ENCODE results near the gene PIBF1.
"Not testable (repeated sequence)": the region's sequence is repeated elsewhere in the genome, so short reads cannot be mapped to it uniquely, and the experiment has no call there.

The PIBF1 gene

DNA sequence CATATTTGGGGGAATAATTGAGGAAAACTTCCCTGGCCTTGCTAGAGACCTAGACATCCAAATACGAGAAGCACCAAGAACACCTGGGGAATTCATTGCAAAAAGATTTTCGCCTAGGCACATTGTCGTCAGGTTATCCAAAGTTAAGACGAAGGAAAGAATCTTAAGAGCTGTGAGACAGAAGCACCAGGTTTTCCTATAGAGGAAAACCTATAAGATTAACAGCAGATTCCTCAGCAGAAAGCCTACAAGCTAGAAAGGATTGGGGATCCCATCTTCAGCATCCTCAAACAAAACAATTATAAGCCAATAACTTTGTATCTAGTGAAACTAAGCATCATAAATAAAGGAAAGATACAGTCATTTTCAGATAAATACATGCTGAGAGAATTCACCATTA is 114.9 kb downstream of the PIBF1 start:
- in situ Hi-C loops (cut with HindIII; ENCODE audit: low sequenced_read_pairs) = no loop called here

GRCh38 chr13:72901546-72901945 is 119.6 kb downstream of the PIBF1 start:
- in situ Hi-C loops (cut with HindIII; ENCODE audit: low sequenced_read_pairs) = not testable (repeated sequence)

- in situ Hi-C loops (cut with HindIII; ENCODE audit: low sequenced_read_pairs) = no loop called here
Measured at GRCh38 chr13:72908416-72908815, 126.5 kb downstream of the PIBF1 start.

- in situ Hi-C loops (cut with HindIII; ENCODE audit: low sequenced_read_pairs) = no loop called here
Measured at GRCh38 chr13:72911981-72912380, 130.0 kb downstream of the PIBF1 start.

- in situ Hi-C loops (cut with HindIII; ENCODE audit: low sequenced_read_pairs) = no loop called here
Measured at GRCh38 chr13:72920097-72920496, 138.2 kb downstream of the PIBF1 start.

DNA sequence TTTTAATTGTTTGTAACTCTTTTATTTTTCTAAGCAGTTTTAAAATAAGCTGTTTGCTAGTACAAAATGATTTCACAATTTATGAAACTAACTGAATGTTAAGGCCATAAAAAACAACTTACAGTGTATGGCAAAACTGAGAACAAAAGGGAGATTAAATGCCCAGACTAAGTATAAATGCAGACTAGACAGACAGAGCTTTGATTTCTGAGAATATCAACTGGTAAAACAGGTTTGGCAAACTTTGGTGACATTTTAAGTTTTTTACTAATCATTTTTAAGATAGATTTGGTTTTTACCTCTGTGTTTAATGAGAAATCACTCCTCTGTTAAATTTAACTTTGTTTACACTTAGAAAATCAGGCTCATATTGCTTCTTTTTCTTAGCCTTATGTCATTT is 149.4 kb downstream of the PIBF1 start:
- in situ Hi-C loops (cut with HindIII; ENCODE audit: low sequenced_read_pairs) = no loop called here

- in situ Hi-C loops (cut with HindIII; ENCODE audit: low sequenced_read_pairs) = no loop called here
Measured at GRCh38 chr13:72932250-72932649, 150.3 kb downstream of the PIBF1 start.

DNA sequence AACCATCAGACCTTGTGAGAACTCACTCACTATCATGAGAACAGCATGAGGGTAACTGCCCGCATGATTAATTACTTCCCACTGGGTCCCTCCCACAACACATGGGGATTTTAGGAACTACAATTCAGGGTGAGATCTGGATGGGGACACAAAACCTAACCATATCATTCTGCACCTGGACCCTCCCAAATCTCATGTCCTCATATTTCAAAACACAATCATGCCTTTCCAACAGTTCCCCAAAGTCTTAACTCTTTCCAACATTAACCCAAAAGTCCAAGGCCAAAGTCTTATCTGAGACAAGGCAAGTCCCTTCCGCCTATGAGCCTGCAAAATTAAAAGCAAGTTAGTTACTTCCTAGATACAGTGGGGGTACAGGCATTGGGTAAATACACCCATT is 164.3 kb downstream of the PIBF1 start:
- in situ Hi-C loops (cut with HindIII; ENCODE audit: low sequenced_read_pairs) = not testable (repeated sequence)

DNA sequence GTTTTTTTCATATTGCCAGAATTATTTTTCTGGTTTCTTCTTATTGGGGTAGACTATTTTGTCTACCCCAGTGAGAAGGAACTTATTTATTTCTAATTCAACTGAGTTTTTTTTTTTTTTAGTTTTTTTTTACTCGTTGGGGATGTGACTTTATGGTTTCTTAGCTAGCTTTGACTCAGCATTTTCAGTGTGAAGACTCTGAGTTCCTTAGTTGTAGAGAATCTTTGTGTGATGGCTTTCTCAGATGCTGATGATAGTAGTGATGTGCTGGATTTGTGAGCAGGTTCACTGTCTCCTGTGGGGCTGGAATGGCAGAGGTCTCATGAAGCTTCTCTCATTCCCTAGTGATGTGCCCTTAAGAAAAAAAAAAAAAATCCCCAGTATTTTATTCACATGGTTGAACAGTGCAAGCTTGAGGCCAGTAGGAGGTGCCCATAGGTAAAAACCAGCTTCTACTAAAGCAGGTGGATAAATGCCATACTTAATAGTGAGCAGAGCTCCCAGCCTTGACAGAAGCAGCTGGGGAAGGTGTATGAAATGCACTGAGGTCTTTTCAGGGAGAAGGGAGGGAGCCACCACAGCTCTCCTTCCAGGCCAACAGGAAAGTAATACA is 170.7 kb downstream of the PIBF1 start:
- in situ Hi-C loops (cut with HindIII; ENCODE audit: low sequenced_read_pairs) = no loop called here

DNA sequence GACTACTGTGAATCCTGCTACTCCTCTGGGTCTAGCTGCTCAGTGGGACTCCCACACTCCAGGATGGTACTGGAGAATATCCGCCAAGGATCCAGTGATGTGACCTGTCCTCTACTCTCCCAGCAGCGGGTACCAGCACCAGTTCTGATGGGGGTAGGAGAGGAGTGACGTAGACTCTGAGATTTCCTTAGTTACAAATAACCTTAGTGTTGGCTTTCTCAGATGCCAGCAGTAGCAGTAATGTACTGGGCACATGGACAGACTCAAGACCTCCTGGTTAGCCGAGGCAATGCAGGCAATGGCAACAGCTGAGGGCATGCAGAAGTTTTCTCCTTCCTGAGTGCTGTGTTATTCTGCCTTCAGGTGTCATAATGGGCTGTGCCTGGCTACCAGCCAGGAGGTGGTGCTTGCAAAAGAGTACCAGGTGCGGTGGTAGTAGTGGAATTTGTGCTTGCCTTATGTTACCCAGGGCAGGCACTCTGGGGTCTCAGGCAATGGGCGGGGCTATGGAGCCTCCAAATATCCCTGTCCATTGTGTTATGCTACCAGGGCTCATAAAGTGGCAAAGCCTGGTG is 171.5 kb downstream of the PIBF1 start:
- in situ Hi-C loops (cut with HindIII; ENCODE audit: low sequenced_read_pairs) = no loop called here

GRCh38 chr13:72959643-72960042 is 177.7 kb downstream of the PIBF1 start:
- in situ Hi-C loops (cut with HindIII; ENCODE audit: low sequenced_read_pairs) = no loop called here

- in situ Hi-C loops (cut with HindIII; ENCODE audit: low sequenced_read_pairs) = no loop called here
Measured at GRCh38 chr13:72960114-72960513, 178.2 kb downstream of the PIBF1 start.

- in situ Hi-C loops (cut with HindIII; ENCODE audit: low sequenced_read_pairs) = no loop called here
Measured at GRCh38 chr13:72960541-72960940, 178.6 kb downstream of the PIBF1 start.

GRCh38 chr13:72963762-72964161 is 181.8 kb downstream of the PIBF1 start:
- in situ Hi-C loops (cut with HindIII; ENCODE audit: low sequenced_read_pairs) = no loop called here

DNA sequence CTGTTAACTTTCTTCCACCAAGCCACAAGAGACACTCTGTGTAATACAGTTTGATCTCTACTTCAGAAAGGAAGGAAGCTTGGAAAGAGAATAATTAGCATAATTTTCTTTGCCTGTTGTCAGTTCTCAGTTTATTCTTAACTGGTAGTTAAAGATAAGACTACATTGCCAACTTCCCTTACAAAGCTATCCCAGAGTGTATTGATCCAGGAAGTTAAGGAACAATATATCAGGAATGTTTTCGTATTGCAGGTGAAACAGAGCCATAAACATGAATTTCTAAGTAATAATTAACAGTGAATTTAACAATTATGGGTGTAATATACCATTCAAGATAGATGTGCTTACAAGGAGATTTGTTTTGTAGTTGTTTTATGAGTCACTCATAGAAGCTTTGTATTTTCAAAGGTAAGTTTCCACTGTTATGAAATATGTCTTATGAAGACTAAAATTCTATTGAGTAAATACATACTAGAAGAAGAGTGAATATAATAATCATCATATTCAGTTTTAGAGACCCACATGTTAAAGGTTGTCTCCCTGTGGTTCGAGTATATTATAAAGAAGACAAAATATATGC is 188.5 kb downstream of the PIBF1 start:
- in situ Hi-C loops (cut with HindIII; ENCODE audit: low sequenced_read_pairs) = no loop called here

DNA sequence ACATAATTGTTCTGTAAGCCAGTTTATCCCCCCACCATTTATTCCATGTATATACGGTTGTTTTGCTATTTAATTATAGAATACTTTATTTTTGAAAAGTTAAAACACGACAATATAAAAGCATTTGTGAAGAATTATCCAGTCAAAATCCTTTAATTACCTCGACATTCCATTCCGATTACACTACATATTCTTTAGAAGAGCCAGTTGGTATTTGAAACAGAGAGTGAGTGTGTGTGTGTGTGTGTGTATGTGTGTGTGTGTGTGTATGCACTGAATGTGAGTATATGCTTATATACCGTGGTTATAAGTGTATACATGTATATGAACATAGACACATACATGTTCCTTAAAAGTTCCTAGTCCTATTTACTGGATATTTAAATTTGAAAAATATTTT is 189.0 kb downstream of the PIBF1 start:
- in situ Hi-C loops (cut with HindIII; ENCODE audit: low sequenced_read_pairs) = no loop called here

DNA sequence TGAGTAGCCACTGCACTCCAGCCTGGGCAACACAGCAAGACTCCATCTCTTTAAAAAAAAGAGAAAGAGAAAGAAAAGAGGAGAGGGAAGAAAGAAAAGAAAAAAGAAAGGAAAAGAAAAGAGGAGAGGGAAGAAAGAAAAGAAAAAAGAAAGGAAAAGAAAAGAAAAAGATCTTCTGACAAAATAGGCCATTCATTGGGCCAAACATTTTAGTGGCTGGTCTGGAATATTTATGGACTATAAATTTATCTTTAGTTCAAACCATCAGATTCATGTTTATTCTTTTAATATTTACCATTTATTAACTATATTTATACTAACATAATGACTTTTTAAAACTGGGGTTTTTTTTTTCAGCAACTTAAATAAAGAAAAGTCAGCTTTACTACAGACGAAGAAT is 191.3 kb downstream of the PIBF1 start:
- in situ Hi-C loops (cut with HindIII; ENCODE audit: low sequenced_read_pairs) = no loop called here

- in situ Hi-C loops (cut with HindIII; ENCODE audit: low sequenced_read_pairs) = no loop called here
Measured at GRCh38 chr13:72983085-72983768, 201.3 kb downstream of the PIBF1 start.

GRCh38 chr13:72985610-72986009 is 203.7 kb downstream of the PIBF1 start:
- in situ Hi-C loops (cut with HindIII; ENCODE audit: low sequenced_read_pairs) = no loop called here

DNA sequence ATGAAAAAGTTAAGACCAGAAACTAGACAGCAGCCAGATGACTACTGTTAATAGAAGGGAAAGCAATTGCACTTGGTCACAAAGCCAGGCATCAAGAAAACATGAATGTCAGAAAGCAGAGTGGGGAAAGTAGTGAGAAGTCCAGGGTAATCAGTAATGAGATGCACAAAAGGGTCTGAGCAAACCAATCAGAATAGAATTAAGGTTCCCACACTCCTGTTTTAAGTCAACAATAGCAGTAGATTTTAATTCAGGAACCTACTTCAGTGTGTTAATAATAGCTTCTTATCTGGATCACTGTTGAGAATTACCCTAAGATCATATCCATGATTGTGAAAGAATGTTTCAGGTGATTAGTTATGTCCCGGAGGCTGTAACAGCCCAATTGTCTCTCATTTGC is 204.3 kb downstream of the PIBF1 start:
- in situ Hi-C loops (cut with HindIII; ENCODE audit: low sequenced_read_pairs) = no loop called here

DNA sequence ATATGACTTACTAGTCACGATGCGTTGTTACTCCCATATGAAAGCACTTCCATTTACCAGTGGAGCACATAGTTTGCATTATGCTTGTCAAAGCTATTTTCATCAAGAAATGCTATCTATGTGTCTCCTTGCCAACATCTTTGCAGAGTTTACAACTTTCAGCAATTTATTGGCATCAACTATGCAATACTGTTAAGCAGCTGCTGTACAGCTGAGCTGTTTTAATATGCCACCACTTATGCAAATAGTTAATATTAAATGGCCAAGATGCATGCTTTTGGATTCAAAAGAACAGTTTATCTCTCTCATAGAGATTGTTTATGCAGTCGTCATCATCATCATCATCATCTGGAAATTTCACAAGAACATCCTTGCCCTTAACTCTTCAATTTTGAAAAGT is 209.0 kb downstream of the PIBF1 start:
- in situ Hi-C loops (cut with HindIII; ENCODE audit: low sequenced_read_pairs) = no loop called here

- in situ Hi-C loops (cut with HindIII; ENCODE audit: low sequenced_read_pairs) = no loop called here
Measured at GRCh38 chr13:72998012-72998411, 216.1 kb downstream of the PIBF1 start.

All from endothelial cell of hepatic sinusoid (primary cell).